ENCODE results near the gene PANX1. TPM values are rescaled to one million over a fixed set of nuclear protein-coding genes. Genes with fewer than 3 reads are reported as not detected.
"Not testable (repeated sequence)": the region's sequence is repeated elsewhere in the genome, so short reads cannot be mapped to it uniquely, and the experiment has no call there.

PANX1 gene
- total and polyA plus RNA-seq, 5 donors from 2014 or later, result 5.4 to 12.4 (median 8.8) TPM

GRCh38 chr11:94117871-94118270 is 10.8 kb upstream of the PANX1 start:
- Histone ChIP-seq H3K4me3 (ENCODE audit: low read depth, low read length) (no peak overlapping the region), H3K36me3 (ENCODE audit: control insufficient read depth, insufficient read depth, low read length) (no peaks in the 10 kb centered on the region), H3K27me3 (ENCODE audit: control insufficient read depth, insufficient read depth, low read length) (peaks cover 2% of the 10 kb centered on the region), H3K9me3 (ENCODE audit: control insufficient read depth in 2 of 2, low read length in 2 of 2) (no peaks in the 10 kb centered on the region), H3K27ac (ENCODE audit: insufficient read depth, low read length, poor library complexity, severe bottlenecking) (no peak overlapping the region), H3K4me1 (ENCODE audit: control insufficient read depth, insufficient read depth, low read length, poor library complexity, severe bottlenecking) (no peaks in the 10 kb centered on the region)
- Mint-ChIP-seq H3K4me1 (no peaks in the 10 kb centered on the region), H3K4me3 (no peak overlapping the region), H3K27ac (no peak overlapping the region), H3K36me3 (no peaks in the 10 kb centered on the region), H3K9me3 (peaks cover 0 to 2% (median 0%) of the 10 kb centered on the region in 7 donors), H3K27me3 (peaks cover 19% of the 10 kb centered on the region)
- no peak for DNase-seq
- ATAC-seq (ENCODE audit: low read depth in 2 of 2), result no peak

- H3K36me3 Mint-ChIP-seq; H3K4me3 ChIP-seq (ENCODE audit: low read depth, low read length); H3K9me3 Mint-ChIP-seq; H3K27ac ChIP-seq (ENCODE audit: insufficient read depth, low read length, poor library complexity, severe bottlenecking); H3K4me1 Mint-ChIP-seq; H3K4me3 Mint-ChIP-seq; DNase-seq; ATAC-seq (ENCODE audit: low read depth in 2 of 2); H3K27me3 ChIP-seq (ENCODE audit: control insufficient read depth, insufficient read depth, low read length); H3K36me3 ChIP-seq (ENCODE audit: control insufficient read depth, insufficient read depth, low read length); H3K27ac Mint-ChIP-seq; H3K4me1 ChIP-seq (ENCODE audit: control insufficient read depth, insufficient read depth, low read length, poor library complexity, severe bottlenecking); H3K9me3 ChIP-seq (ENCODE audit: control insufficient read depth in 2 of 2, low read length in 2 of 2); H3K27me3 Mint-ChIP-seq: not testable (repeated sequence)
Observed at GRCh38 chr11:94119676-94120075, 9.0 kb upstream of the PANX1 start.

GRCh38 chr11:94120516-94120915 is 8.1 kb upstream of the PANX1 start:
- H3K27ac Mint-ChIP-seq; H3K36me3 ChIP-seq (ENCODE audit: control insufficient read depth, insufficient read depth, low read length); H3K36me3 Mint-ChIP-seq; H3K9me3 Mint-ChIP-seq; DNase-seq; H3K4me1 Mint-ChIP-seq; H3K4me1 ChIP-seq (ENCODE audit: control insufficient read depth, insufficient read depth, low read length, poor library complexity, severe bottlenecking); H3K27me3 ChIP-seq (ENCODE audit: control insufficient read depth, insufficient read depth, low read length); H3K9me3 ChIP-seq (ENCODE audit: control insufficient read depth in 2 of 2, low read length in 2 of 2); H3K4me3 ChIP-seq (ENCODE audit: low read depth, low read length); ATAC-seq (ENCODE audit: low read depth in 2 of 2); H3K27ac ChIP-seq (ENCODE audit: insufficient read depth, low read length, poor library complexity, severe bottlenecking); H3K4me3 Mint-ChIP-seq; H3K27me3 Mint-ChIP-seq: not testable (repeated sequence)

GRCh38 chr11:94120946-94121345 is 7.7 kb upstream of the PANX1 start:
- Histone ChIP-seq H3K9me3 (ENCODE audit: control insufficient read depth in 2 of 2, low read length in 2 of 2) (no peaks in the 10 kb centered on the region), H3K4me1 (ENCODE audit: control insufficient read depth, insufficient read depth, low read length, poor library complexity, severe bottlenecking) (no peaks in the 10 kb centered on the region), H3K27ac (ENCODE audit: insufficient read depth, low read length, poor library complexity, severe bottlenecking) (no peak overlapping the region), H3K4me3 (ENCODE audit: low read depth, low read length) (no peak overlapping the region), H3K27me3 (ENCODE audit: control insufficient read depth, insufficient read depth, low read length) (no peaks in the 10 kb centered on the region), H3K36me3 (ENCODE audit: control insufficient read depth, insufficient read depth, low read length) (no peaks in the 10 kb centered on the region)
- Mint-ChIP-seq H3K4me3 (no peak overlapping the region), H3K36me3 (no peaks in the 10 kb centered on the region), H3K4me1 (no peaks in the 10 kb centered on the region), H3K9me3 (peaks cover 0 to 1% (median 0%) of the 10 kb centered on the region in 7 donors), H3K27me3 (peaks cover 4% of the 10 kb centered on the region), H3K27ac (no peak overlapping the region)
- ATAC-seq (ENCODE audit: low read depth in 2 of 2) (no peak), DNase-seq (no peak)

GRCh38 chr11:94125407-94126115 is 3.1 kb upstream of the PANX1 start:
- Mint-ChIP-seq H3K4me3 (no peak overlapping the region), H3K27me3 (no peaks in the 10 kb centered on the region), H3K27ac (no peak overlapping the region), H3K9me3 (peaks cover 0 to 1% (median 0%) of the 10 kb centered on the region in 7 donors), H3K4me1 (peaks cover 0 to 15% (median 12%) of the 10 kb centered on the region in 4 donors), H3K36me3 (no peaks in the 10 kb centered on the region)
- no peak for ATAC-seq (ENCODE audit: low read depth in 2 of 2)
- DNase-seq, result no peak
- Histone ChIP-seq H3K4me3 (ENCODE audit: low read depth, low read length) (no peak overlapping the region), H3K36me3 (ENCODE audit: control insufficient read depth, insufficient read depth, low read length) (no peaks in the 10 kb centered on the region), H3K27ac (ENCODE audit: insufficient read depth, low read length, poor library complexity, severe bottlenecking) (no peak overlapping the region), H3K9me3 (ENCODE audit: control insufficient read depth in 2 of 2, low read length in 2 of 2) (no peaks in the 10 kb centered on the region), H3K4me1 (ENCODE audit: control insufficient read depth, insufficient read depth, low read length, poor library complexity, severe bottlenecking) (peaks cover 24% of the 10 kb centered on the region), H3K27me3 (ENCODE audit: control insufficient read depth, insufficient read depth, low read length) (no peaks in the 10 kb centered on the region)

- H3K27me3 Mint-ChIP-seq, result no peaks in the 10 kb centered on the region
- no peaks in the 10 kb centered on the region for H3K36me3 Mint-ChIP-seq
- peak overlapping the region; percentile 93 for H3K4me3 ChIP-seq (ENCODE audit: low read depth, low read length)
- H3K36me3 ChIP-seq (ENCODE audit: control insufficient read depth, insufficient read depth, low read length), result no peaks in the 10 kb centered on the region
- peaks cover 0 to 15% (median 12%) of the 10 kb centered on the region in 4 donors for H3K4me1 Mint-ChIP-seq
- H3K4me3 Mint-ChIP-seq, result no peak overlapping the region
- H3K27me3 ChIP-seq (ENCODE audit: control insufficient read depth, insufficient read depth, low read length), result no peaks in the 10 kb centered on the region
- DNase-seq (no peak), ATAC-seq (ENCODE audit: low read depth in 2 of 2) (no peak)
- H3K27ac ChIP-seq (ENCODE audit: insufficient read depth, low read length, poor library complexity, severe bottlenecking), result peak overlapping the region; percentile 88
- H3K4me1 ChIP-seq (ENCODE audit: control insufficient read depth, insufficient read depth, low read length, poor library complexity, severe bottlenecking), result peaks cover 43% of the 10 kb centered on the region
- H3K9me3 ChIP-seq (ENCODE audit: control insufficient read depth in 2 of 2, low read length in 2 of 2), result no peaks in the 10 kb centered on the region
- peak overlapping the region; percentile 53 to 93 (median 74) for H3K27ac Mint-ChIP-seq
- peaks cover 0 to 1% (median 0%) of the 10 kb centered on the region in 7 donors for H3K9me3 Mint-ChIP-seq
Observed at GRCh38 chr11:94127638-94128037, 1.0 kb upstream of the PANX1 start.

- no peak overlapping the region for H3K4me3 Mint-ChIP-seq
Observed at GRCh38 chr11:94128291-94128745, 323 bp upstream of the PANX1 start.

More at GRCh38 chr11:94128291-94128745, 323 bp upstream of the PANX1 start:
- Histone ChIP-seq H3K9me3 (ENCODE audit: control insufficient read depth in 2 of 2, low read length in 2 of 2) (no peaks in the 10 kb centered on the region), H3K27me3 (ENCODE audit: control insufficient read depth, insufficient read depth, low read length) (no peaks in the 10 kb centered on the region), H3K4me3 (ENCODE audit: low read depth, low read length) (peak overlapping the region; percentile 93), H3K36me3 (ENCODE audit: control insufficient read depth, insufficient read depth, low read length) (no peaks in the 10 kb centered on the region), H3K4me1 (ENCODE audit: control insufficient read depth, insufficient read depth, low read length, poor library complexity, severe bottlenecking) (peaks cover 43% of the 10 kb centered on the region), H3K27ac (ENCODE audit: insufficient read depth, low read length, poor library complexity, severe bottlenecking) (peak overlapping the region; percentile 88)
- H3K27ac Mint-ChIP-seq, result peak overlapping the region; percentile 53 to 93 (median 74)
- DNase-seq (no peak), ATAC-seq (ENCODE audit: low read depth in 2 of 2) (peak; percentile 21 to 25)
- H3K9me3 Mint-ChIP-seq, result peaks cover 0 to 1% (median 0%) of the 10 kb centered on the region in 7 donors
- H3K27me3 Mint-ChIP-seq, result no peaks in the 10 kb centered on the region
- no peaks in the 10 kb centered on the region for H3K36me3 Mint-ChIP-seq
- peaks cover 0 to 20% (median 14%) of the 10 kb centered on the region in 4 donors for H3K4me1 Mint-ChIP-seq

All from CD4-positive, CD25-positive, alpha-beta regulatory T cell (primary cell).